Stimulated activated naive CD8-positive, alpha-beta T cell treated with anti-CD3 and anti-CD28 coated beads, Interleukin-15, Interleukin-2, amounts not matched to agents 100 ng/mL and 50 ng/mL, for 24 hours (primary cell): Measurements from ENCODE around the gene KRTAP10-2.
A peak's percentile ranks its signal among the peaks of the same experiment; 100 is the strongest.
"Not testable (repeated sequence)": the region's sequence is repeated elsewhere in the genome, so short reads cannot be mapped to it uniquely, and the experiment has no call there.

Experiments
- H3K27ac Mint-ChIP-seq: one replicate; pipeline ENCODE4 v1.8.0; 2021; ENCODE audit warnings: mild to moderate bottlenecking, mixed read lengths
- H3K27me3 Mint-ChIP-seq: one replicate; pipeline ENCODE4 v1.8.0; 2021; ENCODE audit warnings: mixed read lengths
- H3K36me3 Mint-ChIP-seq: one replicate; pipeline ENCODE4 v1.8.0; 2021; ENCODE audit warnings: low read depth, mixed read lengths
- H3K4me1 Mint-ChIP-seq: one replicate; pipeline ENCODE4 v1.8.0; 2021; ENCODE audit warnings: low read depth, mixed read lengths
- H3K4me3 Mint-ChIP-seq: one replicate; pipeline ENCODE4 v1.8.0; 2021; ENCODE audit warnings: mild to moderate bottlenecking, mixed read lengths
- H3K9me3 Mint-ChIP-seq: one replicate; pipeline ENCODE4 v1.8.0; 2021; ENCODE audit warnings: mixed read lengths

Gene KRTAP10-2

DNA sequence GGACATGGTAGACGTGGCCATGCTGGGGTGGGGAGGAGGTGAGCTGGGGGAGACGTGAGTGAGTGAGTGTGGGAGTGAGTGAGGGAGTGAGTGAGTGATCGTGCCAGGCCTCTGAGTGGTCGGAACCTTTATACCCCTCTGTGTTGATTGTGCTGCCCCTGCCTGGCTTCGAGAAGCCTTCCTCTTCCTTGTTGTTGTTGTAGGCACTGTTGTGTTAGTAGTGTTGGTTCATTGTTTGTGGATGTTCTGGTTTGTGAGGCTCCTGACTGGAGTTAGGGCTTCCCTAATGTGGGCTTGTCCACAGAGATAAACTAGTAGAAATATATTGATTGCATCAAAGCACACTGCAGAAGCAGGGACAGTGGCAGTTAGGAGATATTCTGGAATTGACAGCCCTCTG lies 7.4 kb upstream of the KRTAP10-2 start, which contains the start of gene KRTAP10-3:
Gene KRTAP10-3 (minus strand): TSS at position 101 of the 400 bp plus-strand sequence. CDS start 80 bp downstream, at position 21.
- H3K27me3 Mint-ChIP-seq = no peaks in the 10 kb centered on the region
- no peaks in the 10 kb centered on the region for H3K4me1 Mint-ChIP-seq
- H3K4me3 Mint-ChIP-seq = no peak within 1 kb of the TSS
- no peak within 1 kb of the TSS for H3K27ac Mint-ChIP-seq
- H3K9me3 Mint-ChIP-seq = peaks cover 7% of the 10 kb centered on the region
- H3K36me3 Mint-ChIP-seq = no peaks in the 10 kb centered on the region

GRCh38 chr21:44558329-44558675 lies 7.0 kb upstream of the KRTAP10-2 start:
- H3K27me3 Mint-ChIP-seq, H3K4me1 Mint-ChIP-seq, H3K36me3 Mint-ChIP-seq, H3K4me3 Mint-ChIP-seq, H3K27ac Mint-ChIP-seq: not testable (repeated sequence)
- H3K9me3 Mint-ChIP-seq = peaks cover 11% of the 10 kb centered on the region

DNA sequence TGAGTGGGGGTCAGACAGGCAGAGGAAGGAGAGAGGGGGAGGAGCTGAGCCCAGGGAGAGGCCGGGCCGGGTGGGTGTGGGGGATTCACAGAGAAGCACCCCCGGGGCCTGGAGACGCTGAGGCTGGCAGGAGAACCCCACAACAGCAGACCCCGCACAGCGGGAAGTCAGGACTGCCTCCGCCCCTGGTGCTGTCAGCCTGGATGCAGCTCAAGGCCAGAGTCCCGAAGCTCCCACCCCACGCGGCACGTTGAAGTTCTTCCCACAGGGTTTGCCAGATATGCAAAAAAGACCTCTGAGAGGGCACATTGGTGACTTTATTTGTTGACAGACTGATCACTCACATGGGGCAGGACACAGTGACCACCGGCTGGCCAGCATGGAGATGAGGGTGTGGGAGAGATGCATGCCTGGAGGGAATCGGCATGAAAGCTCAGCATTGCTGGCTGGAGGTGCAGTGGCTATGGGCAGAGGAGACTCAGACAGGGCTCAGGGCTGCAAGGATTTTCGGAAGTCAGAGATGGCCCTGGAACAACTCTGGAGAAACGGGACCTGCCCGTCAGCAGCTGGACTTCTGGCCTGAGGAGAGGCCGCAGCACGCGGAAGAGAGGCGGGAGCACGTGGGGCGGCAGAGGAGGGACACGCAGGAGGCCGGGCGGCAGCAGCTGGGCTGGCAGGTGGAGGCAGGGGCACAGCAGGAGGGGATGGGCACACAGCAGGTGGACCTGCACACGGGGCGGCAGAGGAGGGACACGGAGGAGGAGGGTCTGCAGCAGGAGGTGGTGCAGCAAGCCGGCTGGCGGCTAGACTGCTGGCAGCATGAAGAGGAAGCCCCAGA lies 6.4 kb upstream of the KRTAP10-2 start:
- Mint-ChIP-seq H3K27me3 (no peaks in the 10 kb centered on the region), H3K4me3 (no peak overlapping the region), H3K4me1 (no peaks in the 10 kb centered on the region), H3K36me3 (no peaks in the 10 kb centered on the region), H3K9me3 (peaks cover 16% of the 10 kb centered on the region), H3K27ac (no peak overlapping the region)

GRCh38 chr21:44556879-44557278 lies 5.6 kb upstream of the KRTAP10-2 start:
- Mint-ChIP-seq H3K27ac (no peak overlapping the region), H3K9me3 (peaks cover 16% of the 10 kb centered on the region), H3K27me3 (no peaks in the 10 kb centered on the region), H3K36me3 (no peaks in the 10 kb centered on the region), H3K4me3 (no peak overlapping the region), H3K4me1 (no peaks in the 10 kb centered on the region)

DNA sequence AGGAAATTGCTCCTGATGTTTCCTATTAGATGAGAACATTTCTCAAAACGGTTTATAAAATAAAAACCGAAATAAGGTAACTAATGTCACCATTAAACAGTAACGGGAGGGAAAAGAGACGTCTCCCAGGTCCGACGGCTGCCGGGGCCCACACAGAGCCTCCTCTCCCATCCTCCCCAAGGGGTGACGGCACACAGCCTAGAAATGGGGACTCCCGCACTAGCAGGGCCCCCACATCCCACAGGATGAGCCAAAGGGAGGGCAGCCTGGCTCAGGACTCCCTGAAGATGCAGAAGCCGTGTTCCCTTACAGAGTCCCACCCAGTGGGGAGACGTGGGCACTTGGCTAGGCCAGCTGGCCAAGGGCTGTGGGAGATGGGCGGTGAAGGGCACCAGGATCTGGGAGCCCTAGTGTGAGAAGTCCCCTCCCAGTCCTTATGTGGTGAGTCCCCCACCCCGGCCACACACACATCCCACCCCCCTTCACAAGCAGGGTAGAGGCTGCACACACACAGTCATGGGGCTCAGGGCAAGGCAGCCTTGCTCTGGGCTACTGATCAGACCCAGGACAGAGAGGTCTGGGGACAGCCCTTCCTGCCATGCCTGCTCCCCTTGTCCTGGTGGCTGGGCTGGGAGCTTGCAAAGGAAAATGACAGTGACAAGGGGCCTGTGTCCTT lies 4.0 kb upstream of the KRTAP10-2 start:
- no peak overlapping the region for H3K27ac Mint-ChIP-seq
- H3K36me3 Mint-ChIP-seq = peaks cover 4% of the 10 kb centered on the region
- no peak overlapping the region for H3K4me3 Mint-ChIP-seq
- H3K27me3 Mint-ChIP-seq = no peaks in the 10 kb centered on the region
- H3K9me3 Mint-ChIP-seq = peaks cover 10% of the 10 kb centered on the region
- H3K4me1 Mint-ChIP-seq = no peaks in the 10 kb centered on the region

DNA sequence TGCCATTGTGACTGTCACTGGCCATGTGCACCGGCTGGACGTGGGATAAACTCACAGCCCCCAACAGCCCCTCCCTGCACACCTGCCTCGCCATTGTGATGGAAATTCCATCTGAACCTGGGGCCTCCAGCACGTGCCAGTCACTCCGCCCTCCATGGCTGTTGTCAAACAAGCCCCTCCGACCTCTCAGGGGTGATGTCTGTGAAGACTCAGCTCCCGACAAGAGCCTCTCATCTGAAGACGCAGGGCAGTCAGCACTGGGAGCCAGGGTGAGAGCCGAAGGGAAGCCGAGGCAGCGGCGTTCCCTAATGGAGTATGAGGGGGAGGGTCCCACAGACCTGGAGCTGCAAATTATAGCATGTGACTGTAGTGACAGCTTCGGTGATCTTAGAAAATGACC lies 1.4 kb upstream of the KRTAP10-2 start:
- Mint-ChIP-seq H3K4me3 (no peak overlapping the region), H3K27me3 (no peaks in the 10 kb centered on the region), H3K9me3 (peaks cover 11% of the 10 kb centered on the region), H3K36me3 (peaks cover 5% of the 10 kb centered on the region), H3K4me1 (peaks cover 13% of the 10 kb centered on the region), H3K27ac (no peak overlapping the region)

DNA sequence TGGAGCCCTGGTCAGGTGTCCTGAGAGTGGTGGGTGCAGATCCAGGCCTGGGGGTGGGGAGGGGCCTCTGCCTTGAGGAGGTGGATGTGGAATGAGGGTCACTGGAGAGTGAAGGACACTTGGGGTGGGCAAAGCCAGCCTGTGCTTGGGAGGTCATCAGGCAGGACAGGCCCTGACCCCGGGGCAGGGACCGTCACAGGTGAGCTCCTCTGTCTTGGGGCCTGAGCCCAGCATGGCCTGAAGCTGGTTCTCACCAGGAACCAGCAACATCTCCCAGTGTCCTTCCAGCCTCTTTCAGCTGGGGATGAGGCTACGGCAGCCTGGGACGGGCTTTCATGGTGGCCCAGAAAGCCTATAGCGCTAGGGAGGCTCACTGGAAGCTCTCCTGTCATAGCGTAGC lies 831 bp upstream of the KRTAP10-2 start:
- no peak overlapping the region for H3K27ac Mint-ChIP-seq
- no peak overlapping the region for H3K4me3 Mint-ChIP-seq
- H3K27me3 Mint-ChIP-seq = no peaks in the 10 kb centered on the region
- peaks cover 11% of the 10 kb centered on the region for H3K36me3 Mint-ChIP-seq
- H3K9me3 Mint-ChIP-seq = peaks cover 16% of the 10 kb centered on the region
- peaks cover 19% of the 10 kb centered on the region for H3K4me1 Mint-ChIP-seq

GRCh38 chr21:44550807-44551206 lies 498 bp downstream of the KRTAP10-2 start:
- Mint-ChIP-seq H3K36me3 (peaks cover 18% of the 10 kb centered on the region), H3K27ac (no peak overlapping the region), H3K27me3 (no peaks in the 10 kb centered on the region), H3K4me3 (no peak overlapping the region), H3K4me1 (peaks cover 22% of the 10 kb centered on the region), H3K9me3 (peaks cover 24% of the 10 kb centered on the region)

DNA sequence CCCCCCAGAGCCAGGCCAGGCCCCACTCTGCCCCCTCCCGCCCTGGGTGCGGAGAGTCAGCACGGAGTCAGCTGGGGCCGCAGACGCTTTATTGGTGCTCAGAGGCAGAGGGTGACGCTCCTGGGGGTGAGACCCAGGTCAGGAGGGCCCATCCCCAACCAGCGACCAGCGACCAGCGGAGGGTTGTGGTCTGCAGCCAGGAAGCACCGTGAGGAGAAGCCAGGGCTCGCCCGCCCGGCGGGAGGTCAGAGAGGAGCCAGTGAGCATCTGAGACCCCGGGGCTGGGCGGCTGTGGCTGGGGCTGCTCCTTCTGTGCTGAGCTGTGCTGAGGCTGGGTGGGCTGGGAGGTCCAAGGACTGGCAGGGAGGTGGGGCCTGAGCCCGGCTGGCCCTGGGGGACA lies 1.0 kb downstream of the KRTAP10-2 start:
- Mint-ChIP-seq H3K9me3 (peaks cover 29% of the 10 kb centered on the region), H3K36me3 (peaks cover 22% of the 10 kb centered on the region), H3K4me1 (peaks cover 22% of the 10 kb centered on the region)
- H3K4me3 Mint-ChIP-seq, H3K27ac Mint-ChIP-seq, H3K27me3 Mint-ChIP-seq: not testable (repeated sequence)

DNA sequence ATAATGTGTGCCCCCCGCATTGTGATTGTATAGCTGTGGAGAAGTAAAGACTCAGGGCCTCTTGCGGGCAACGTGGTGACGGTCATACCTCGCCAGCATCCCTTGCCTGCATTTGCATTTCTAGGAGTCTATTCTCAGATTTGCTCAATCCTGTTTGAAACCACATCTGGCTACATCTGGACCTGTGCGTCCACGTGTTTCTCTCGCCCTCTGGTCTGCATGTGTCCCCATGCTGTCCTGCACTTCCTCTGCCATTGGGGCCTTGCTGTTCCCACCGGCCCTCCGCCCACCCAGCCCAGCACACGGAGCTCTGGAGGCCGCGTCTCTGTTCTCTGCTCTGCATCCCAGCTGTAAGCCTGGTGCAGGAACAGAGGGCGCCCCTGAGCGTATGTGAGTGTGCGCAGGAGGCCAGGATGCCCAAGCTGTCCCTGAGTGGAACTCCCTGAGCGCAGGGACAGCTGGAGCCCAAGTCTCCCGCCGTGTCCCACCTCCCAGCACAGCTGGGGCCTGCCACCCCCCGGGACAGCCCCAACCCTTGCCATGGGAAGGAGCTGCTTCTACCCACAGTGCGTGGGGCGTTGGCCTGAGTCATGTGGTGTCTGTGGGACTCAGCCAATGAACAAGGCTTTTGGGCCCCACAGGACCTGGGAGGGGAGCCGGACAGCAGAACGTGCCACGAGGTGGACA lies 1.6 kb downstream of the KRTAP10-2 start:
- H3K36me3 Mint-ChIP-seq = peaks cover 22% of the 10 kb centered on the region
- no peak overlapping the region for H3K4me3 Mint-ChIP-seq
- H3K27ac Mint-ChIP-seq = no peak overlapping the region
- no peaks in the 10 kb centered on the region for H3K27me3 Mint-ChIP-seq
- peaks cover 22% of the 10 kb centered on the region for H3K4me1 Mint-ChIP-seq
- peaks cover 30% of the 10 kb centered on the region for H3K9me3 Mint-ChIP-seq

- H3K4me3 Mint-ChIP-seq = no peak overlapping the region
- peaks cover 30% of the 10 kb centered on the region for H3K9me3 Mint-ChIP-seq
- H3K36me3 Mint-ChIP-seq = peaks cover 22% of the 10 kb centered on the region
- no peak overlapping the region for H3K27ac Mint-ChIP-seq
- H3K27me3 Mint-ChIP-seq = no peaks in the 10 kb centered on the region
- peaks cover 22% of the 10 kb centered on the region for H3K4me1 Mint-ChIP-seq
Measured at GRCh38 chr21:44548922-44549321, 2.4 kb downstream of the KRTAP10-2 start.

- Mint-ChIP-seq H3K36me3 (peaks cover 22% of the 10 kb centered on the region), H3K9me3 (peaks cover 27% of the 10 kb centered on the region), H3K4me3 (peak overlapping the region; percentile 69), H3K27me3 (no peaks in the 10 kb centered on the region), H3K27ac (peak overlapping the region; percentile 66), H3K4me1 (peaks cover 22% of the 10 kb centered on the region)
Measured at GRCh38 chr21:44548381-44548780, 2.9 kb downstream of the KRTAP10-2 start.

DNA sequence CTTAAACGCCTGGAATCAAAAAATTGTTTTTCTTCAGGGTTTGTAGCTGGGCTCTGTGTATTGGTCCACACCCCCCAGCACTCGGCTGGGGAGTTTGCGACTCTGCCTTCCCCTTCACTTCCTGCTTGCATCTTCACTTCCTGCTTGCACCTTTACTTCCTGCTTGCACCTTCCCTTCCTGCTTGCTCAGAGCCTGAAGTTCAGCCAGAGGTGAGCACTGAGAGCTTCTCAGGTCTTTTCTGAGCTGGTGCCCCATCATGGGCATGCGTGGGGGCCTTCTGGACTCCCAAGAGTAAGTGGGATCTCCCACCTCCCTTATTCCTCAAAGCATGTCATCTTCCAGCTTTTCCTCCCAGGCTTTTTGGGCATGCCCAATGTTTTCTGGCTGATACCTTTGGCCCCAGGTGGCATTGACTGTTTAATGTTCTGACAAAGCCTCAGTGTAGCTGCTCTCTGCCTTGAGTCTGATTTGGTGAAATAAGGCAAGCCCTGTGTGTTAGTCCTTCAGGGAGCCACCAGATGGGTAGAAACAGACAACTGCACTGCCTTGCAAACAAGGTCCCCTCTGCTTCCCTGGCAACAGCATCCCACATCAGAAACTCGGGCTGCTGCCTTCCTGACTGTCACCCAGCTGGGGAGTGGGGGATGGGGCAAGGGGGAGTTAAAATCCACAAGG lies 3.5 kb downstream of the KRTAP10-2 start:
- no peaks in the 10 kb centered on the region for H3K27me3 Mint-ChIP-seq
- peaks cover 22% of the 10 kb centered on the region for H3K4me1 Mint-ChIP-seq
- H3K9me3 Mint-ChIP-seq = peaks cover 21% of the 10 kb centered on the region
- peak overlapping the region; percentile 88 for H3K27ac Mint-ChIP-seq
- H3K4me3 Mint-ChIP-seq = peak overlapping the region; percentile 69
- H3K36me3 Mint-ChIP-seq = peaks cover 22% of the 10 kb centered on the region

DNA sequence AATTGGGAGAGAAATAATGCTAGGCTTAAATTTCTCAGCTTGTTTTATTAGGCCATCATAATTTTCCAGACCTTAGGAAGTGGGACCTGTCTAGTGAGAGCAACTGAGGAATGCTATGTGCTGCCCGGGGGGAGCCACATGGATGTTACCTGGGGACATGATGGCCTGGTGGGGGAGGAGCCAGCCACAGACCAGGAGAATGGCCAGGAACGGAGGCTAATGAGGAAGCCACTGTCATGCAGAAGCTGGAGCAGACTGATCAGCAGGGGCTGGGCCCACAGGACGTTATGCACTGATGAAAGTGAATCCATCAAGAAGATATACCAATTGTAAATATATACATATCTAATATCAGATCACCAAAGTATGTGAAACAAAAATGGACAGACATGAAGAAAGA lies 6.7 kb downstream of the KRTAP10-2 start:
- Mint-ChIP-seq H3K36me3 (peaks cover 19% of the 10 kb centered on the region), H3K9me3 (peaks cover 21% of the 10 kb centered on the region)

DNA sequence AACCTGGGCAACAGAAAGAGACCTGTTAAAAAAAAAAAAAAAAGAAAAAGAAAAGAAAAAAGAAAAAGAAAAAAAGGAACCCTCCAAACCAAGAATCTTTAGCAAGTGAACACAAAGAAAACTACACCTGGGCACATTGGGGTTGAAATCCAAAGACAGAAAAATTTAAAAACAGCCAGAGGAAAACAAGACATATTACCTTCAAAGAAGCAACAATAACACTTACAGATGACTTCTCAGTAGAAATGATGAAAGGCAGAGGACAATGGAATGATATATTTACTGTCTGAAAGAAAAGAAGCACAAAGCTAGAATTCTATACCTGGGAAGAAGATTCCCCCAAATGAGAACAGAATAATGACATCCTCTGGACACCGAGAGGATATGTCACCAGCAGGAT lies 8.6 kb downstream of the KRTAP10-2 start:
- H3K27me3 Mint-ChIP-seq = no peaks in the 10 kb centered on the region

More for the DNA sequence above, 6.7 kb downstream of the KRTAP10-2 start:
- Mint-ChIP-seq H3K27me3 (no peaks in the 10 kb centered on the region), H3K4me3 (no peak overlapping the region), H3K4me1 (peaks cover 22% of the 10 kb centered on the region), H3K27ac (no peak overlapping the region)

More for the DNA sequence above, 8.6 kb downstream of the KRTAP10-2 start:
- peaks cover 18% of the 10 kb centered on the region for H3K36me3 Mint-ChIP-seq
- peaks cover 9% of the 10 kb centered on the region for H3K4me1 Mint-ChIP-seq
- H3K9me3 Mint-ChIP-seq = peaks cover 19% of the 10 kb centered on the region
- H3K4me3 Mint-ChIP-seq = no peak overlapping the region
- H3K27ac Mint-ChIP-seq = no peak overlapping the region
